ENCODE data around the gene TMEM18. TPM values are rescaled to one million over a fixed set of nuclear protein-coding genes. Genes with fewer than 3 reads are reported as not detected.
"Not testable (repeated sequence)": the region's sequence is repeated elsewhere in the genome, so short reads cannot be mapped to it uniquely, and the experiment has no call there.

The TMEM18 gene
- total RNA-seq, 4 donors from 2014 or later: 10.8 to 49.7 (median 34.3) TPM

DNA sequence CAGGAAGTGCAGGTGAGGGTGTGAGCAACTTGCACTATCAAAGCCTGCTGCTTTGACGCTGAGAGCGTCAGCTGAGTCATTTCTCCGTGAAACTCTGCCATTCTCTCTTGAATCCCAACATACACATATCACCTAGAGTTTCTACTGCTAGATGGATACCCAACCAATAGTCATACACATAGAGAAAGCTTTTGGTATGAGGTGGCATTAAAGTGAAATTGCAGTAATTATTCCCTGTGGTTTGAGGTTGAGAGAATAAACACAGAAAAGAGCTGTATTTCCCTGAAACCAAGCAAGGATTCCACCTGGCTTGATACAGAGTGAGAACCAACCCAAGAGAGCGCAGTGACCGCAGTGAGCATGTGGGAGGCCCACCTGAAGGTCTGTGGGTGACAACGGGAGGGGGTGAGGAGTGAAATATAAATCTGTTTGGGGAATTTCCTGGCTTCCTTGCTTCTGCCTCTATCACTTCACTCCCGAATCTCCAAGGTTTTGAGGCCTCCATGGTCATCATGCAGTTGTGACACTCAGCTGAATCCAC, 28.8 kb upstream of the TMEM18 start:
- TF ChIP-seq POLR2A (IDR thresholded peaks at IDR 0.05): no peak
- TF ChIP-seq, protein P1, sequence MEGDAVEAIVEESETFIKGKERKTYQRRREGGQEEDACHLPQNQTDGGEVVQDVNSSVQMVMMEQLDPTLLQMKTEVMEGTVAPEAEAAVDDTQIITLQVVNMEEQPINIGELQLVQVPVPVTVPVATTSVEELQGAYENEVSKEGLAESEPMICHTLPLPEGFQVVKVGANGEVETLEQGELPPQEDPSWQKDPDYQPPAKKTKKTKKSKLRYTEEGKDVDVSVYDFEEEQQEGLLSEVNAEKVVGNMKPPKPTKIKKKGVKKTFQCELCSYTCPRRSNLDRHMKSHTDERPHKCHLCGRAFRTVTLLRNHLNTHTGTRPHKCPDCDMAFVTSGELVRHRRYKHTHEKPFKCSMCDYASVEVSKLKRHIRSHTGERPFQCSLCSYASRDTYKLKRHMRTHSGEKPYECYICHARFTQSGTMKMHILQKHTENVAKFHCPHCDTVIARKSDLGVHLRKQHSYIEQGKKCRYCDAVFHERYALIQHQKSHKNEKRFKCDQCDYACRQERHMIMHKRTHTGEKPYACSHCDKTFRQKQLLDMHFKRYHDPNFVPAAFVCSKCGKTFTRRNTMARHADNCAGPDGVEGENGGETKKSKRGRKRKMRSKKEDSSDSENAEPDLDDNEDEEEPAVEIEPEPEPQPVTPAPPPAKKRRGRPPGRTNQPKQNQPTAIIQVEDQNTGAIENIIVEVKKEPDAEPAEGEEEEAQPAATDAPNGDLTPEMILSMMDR (IDR thresholded peaks at IDR 0.05): no peak
- H3K4me3 ChIP-seq: no peak overlapping the region
- intact Hi-C loops (cut with DNase I; ENCODE audit: low total_unique reads): no loop called here
- H3K36me3 ChIP-seq: no peaks in the 10 kb centered on the region
- H3K27me3 ChIP-seq: no peaks in the 10 kb centered on the region
- H3K4me1 ChIP-seq: no peaks in the 10 kb centered on the region
- H3K9me3 ChIP-seq: no peaks in the 10 kb centered on the region
- no peak overlapping the region for H3K27ac ChIP-seq
- DNase-seq: no peak

DNA sequence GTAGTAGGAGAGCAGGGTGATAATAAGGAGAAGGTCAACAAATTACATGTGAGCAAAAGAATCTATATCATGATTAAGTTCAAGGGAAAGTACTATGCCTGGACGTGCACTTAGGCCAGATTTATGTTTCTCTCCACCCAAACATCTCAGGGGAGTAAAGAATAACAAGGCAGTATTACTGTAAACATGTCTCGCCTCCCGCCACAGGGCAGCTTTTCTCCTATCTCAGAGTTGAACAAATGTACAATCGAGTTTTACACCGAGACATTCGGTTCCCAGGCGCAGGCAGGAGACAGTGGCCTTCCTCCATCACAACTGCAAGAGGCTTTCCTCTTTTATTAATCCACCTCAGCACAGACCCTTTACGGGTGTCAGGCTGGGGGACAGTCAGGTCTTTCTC, 25.6 kb upstream of the TMEM18 start:
- H3K36me3 ChIP-seq; H3K27me3 ChIP-seq; H3K27ac ChIP-seq; H3K4me1 ChIP-seq; H3K4me3 ChIP-seq; DNase-seq; H3K9me3 ChIP-seq; intact Hi-C loops (cut with DNase I; ENCODE audit: low total_unique reads): not testable (repeated sequence)

DNA sequence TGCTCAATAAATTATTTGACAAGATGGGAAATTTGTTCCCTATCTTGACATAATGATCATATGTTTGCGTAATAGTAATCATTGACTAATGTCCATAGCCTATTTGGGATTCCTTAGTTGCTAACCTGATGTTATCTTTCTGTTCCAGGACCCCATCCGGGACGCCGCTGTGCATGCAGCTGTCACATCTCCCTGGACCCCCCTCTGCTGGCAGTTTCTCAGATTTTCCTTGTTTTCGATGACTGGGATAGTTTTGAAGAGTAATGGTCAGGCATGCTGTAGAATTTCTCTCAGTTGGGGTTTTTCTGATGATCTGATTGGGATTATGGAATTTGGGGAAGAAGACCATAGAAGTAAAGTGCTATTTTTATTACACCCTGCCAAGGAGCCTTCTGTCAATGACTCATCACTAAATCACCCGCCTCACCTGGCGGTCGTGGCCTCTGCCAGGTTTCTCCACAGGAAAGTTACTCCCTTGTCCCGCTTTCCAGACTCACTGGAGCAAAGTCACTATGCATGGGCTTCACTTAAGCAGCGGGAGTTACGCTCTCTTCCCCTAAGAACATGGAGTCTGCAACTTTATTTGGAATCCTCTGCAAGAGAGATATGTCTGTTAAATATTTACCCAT, 19.9 kb upstream of the TMEM18 start:
- Histone ChIP-seq H3K27ac (peak overlapping the region in 1 of 2 donors; percentile 92), H3K9me3 (no peaks in the 10 kb centered on the region), H3K4me3 (no peak overlapping the region), H3K27me3 (no peaks in the 10 kb centered on the region), H3K4me1 (peaks cover 0 to 14% of the 10 kb centered on the region in 2 donors), H3K36me3 (peaks cover 0 to 2% of the 10 kb centered on the region in 2 donors)
- intact Hi-C loops (cut with DNase I; ENCODE audit: low total_unique reads): no loop called here
- no peak for TF ChIP-seq POLR2A (IDR thresholded peaks at IDR 0.05)
- TF ChIP-seq, protein P1 (IDR thresholded peaks at IDR 0.05): no peak
- DNase-seq: no peak

DNA sequence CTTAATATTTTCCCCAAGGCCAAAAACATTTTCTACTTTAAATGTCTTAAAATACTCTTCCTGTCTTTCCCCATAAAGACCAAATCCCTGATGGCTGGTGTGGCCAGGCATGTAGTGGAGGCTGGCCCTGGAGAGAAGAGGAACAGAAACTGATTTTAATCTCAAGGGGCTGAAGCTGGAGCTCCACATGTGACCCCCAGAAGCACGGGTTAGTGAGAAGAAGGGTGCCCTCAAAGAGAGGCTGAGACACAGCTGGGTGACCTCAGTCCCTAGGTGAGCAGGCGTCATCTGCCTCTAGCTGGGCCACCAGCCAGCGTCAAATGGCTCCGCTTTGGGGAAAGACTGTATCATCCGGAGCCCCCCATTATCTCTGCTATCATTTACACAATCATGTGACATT, 19.3 kb upstream of the TMEM18 start:
- DNase-seq: no peak
- no peaks in the 10 kb centered on the region for H3K9me3 ChIP-seq
- H3K36me3 ChIP-seq: peaks cover 0 to 2% of the 10 kb centered on the region in 2 donors
- no peaks in the 10 kb centered on the region for H3K27me3 ChIP-seq
- H3K4me3 ChIP-seq: no peak overlapping the region
- peak overlapping the region in 1 of 2 donors; percentile 92 for H3K27ac ChIP-seq
- intact Hi-C loops (cut with DNase I; ENCODE audit: low total_unique reads): no loop called here
- TF ChIP-seq, protein P1 (IDR thresholded peaks at IDR 0.05): no peak
- TF ChIP-seq POLR2A (IDR thresholded peaks at IDR 0.05): no peak
- peaks cover 0 to 17% of the 10 kb centered on the region in 2 donors for H3K4me1 ChIP-seq

DNA sequence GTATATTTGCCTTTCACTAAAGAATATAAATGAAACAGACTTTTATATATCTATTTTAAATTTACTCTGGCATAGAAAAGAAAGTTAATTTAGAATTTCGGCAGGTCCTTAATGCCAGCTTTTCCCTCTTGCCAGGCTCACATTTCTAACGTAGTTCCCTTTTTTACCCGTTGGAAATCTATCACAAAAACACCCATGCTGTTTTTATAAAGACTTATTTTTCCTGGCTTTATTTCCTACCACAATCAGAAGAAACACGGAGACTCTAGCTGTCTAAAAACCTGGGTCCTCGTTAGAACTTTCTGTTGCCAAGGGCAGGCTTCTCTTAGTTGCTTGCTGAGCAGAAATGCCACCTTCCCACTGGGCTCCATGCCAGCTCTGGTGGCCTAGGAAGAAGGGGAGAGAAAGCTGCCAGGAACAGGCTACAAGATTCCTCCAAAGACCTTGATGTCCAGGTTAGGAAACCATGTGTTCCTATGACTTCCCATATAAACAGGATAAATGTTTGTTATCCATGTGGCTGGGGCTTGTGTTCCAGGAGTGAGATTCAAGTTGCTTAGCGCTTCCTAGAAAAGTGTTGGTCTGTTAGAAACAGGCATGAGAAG, 17.8 kb upstream of the TMEM18 start:
- Histone ChIP-seq H3K4me1 (peaks cover under 1 to 22% of the 10 kb centered on the region in 2 donors), H3K4me3 (peak overlapping the region in 1 of 2 donors; percentile 3), H3K27ac (peak overlapping the region; percentile 92 to 93), H3K36me3 (peaks cover 0 to 2% of the 10 kb centered on the region in 2 donors), H3K27me3 (no peaks in the 10 kb centered on the region), H3K9me3 (no peaks in the 10 kb centered on the region)
- no peak for DNase-seq
- no peak for TF ChIP-seq POLR2A (IDR thresholded peaks at IDR 0.05)
- TF ChIP-seq, protein P1 (IDR thresholded peaks at IDR 0.05): no peak
- intact Hi-C loops (cut with DNase I; ENCODE audit: low total_unique reads): no loop called here
